Measurements from ENCODE around the gene CD22. TPM values are rescaled to one million over a fixed set of nuclear protein-coding genes. Genes with fewer than 3 reads are reported as not detected.

CD22 gene
- total RNA-seq, 1 experiment from 2014 or later = 454 TPM

DNA sequence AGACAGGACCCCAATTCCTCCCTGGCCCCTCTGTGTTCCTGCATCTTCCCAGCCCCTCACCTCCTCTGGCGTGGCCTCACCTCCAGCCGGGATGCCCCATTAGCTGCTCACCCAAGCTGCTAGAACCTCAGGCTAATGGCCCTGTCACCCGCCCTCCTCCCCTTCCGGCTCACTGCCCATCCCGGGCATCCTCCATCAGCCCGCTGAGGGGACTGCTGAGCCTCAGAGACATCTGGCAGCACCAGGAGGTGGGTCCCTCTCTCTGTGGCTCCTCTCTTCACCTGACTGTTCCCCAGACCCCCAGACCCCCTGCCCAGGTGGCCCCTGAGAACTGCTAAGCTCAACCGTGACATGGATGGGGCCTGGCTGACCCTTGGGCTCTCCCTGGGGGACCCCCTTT is 21.6 kb downstream of the CD22 start:
- H3K9ac ChIP-seq (ENCODE audit: low read length) = no peak overlapping the region
- H3K36me3 ChIP-seq (ENCODE audit: insufficient read depth, low read length) = no peaks in the 10 kb centered on the region; the same call in 1 of the 2 replicates
- H3K4me1 ChIP-seq (ENCODE audit: low read length) = peaks cover 64% of the 10 kb centered on the region
- H3K4me3 ChIP-seq (ENCODE audit: low read length) = no peak overlapping the region
- no peaks in the 10 kb centered on the region for H3K9me2 ChIP-seq (replicated peaks; ENCODE audit: insufficient read depth, low read length)
- no peak overlapping the region for H3K4me2 ChIP-seq (ENCODE audit: low read depth, low read length, poor library complexity, severe bottlenecking)
- no peaks in the 10 kb centered on the region for H3K79me2 ChIP-seq (ENCODE audit: low read length)
- H3K27me3 ChIP-seq (ENCODE audit: low read length) = no peaks in the 10 kb centered on the region
- H3K9me3 ChIP-seq (ENCODE audit: low read length) = no peaks in the 10 kb centered on the region
- DNase-seq = peak; percentile 47
- H4K20me1 ChIP-seq (ENCODE audit: insufficient read depth, low read depth, low read length) = peaks cover 23% of the 10 kb centered on the region
- H2AFZ ChIP-seq (ENCODE audit: low read length) = no peak overlapping the region
- no peak overlapping the region for H3K27ac ChIP-seq (ENCODE audit: low read length)

DNA sequence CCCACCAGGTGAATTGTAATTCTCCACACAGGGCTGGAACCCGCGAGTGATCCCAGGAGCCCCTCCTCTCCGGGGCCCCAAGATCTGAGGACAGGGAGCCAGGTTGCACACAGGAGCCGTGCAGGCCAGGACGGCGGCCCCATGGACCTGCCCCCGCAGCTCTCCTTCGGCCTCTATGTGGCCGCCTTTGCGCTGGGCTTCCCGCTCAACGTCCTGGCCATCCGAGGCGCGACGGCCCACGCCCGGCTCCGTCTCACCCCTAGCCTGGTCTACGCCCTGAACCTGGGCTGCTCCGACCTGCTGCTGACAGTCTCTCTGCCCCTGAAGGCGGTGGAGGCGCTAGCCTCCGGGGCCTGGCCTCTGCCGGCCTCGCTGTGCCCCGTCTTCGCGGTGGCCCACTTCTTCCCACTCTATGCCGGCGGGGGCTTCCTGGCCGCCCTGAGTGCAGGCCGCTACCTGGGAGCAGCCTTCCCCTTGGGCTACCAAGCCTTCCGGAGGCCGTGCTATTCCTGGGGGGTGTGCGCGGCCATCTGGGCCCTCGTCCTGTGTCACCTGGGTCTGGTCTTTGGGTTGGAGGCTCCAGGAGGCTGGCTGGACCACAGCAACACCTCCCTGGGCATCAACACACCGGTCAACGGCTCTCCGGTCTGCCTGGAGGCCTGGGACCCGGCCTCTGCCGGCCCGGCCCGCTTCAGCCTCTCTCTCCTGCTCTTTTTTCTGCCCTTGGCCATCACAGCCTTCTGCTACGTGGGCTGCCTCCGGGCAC is 22.6 kb downstream of the CD22 start:
- Histone ChIP-seq H3K4me3 (ENCODE audit: low read length) (no peak overlapping the region), H3K36me3 (ENCODE audit: insufficient read depth, low read length) (no peaks in the 10 kb centered on the region), H3K79me2 (ENCODE audit: low read length) (no peaks in the 10 kb centered on the region), H3K9me2 (replicated peaks; ENCODE audit: insufficient read depth, low read length) (no peaks in the 10 kb centered on the region), H3K4me2 (ENCODE audit: low read depth, low read length, poor library complexity, severe bottlenecking) (no peak overlapping the region), H3K4me1 (ENCODE audit: low read length) (peaks cover 54% of the 10 kb centered on the region), H3K27me3 (ENCODE audit: low read length) (no peaks in the 10 kb centered on the region), H4K20me1 (ENCODE audit: insufficient read depth, low read depth, low read length) (peaks cover 19% of the 10 kb centered on the region), H3K9ac (ENCODE audit: low read length) (no peak overlapping the region), H2AFZ (ENCODE audit: low read length) (no peak overlapping the region), H3K27ac (ENCODE audit: low read length) (no peak overlapping the region), H3K9me3 (ENCODE audit: low read length) (no peaks in the 10 kb centered on the region)
- DNase-seq = peak; percentile 21

DNA sequence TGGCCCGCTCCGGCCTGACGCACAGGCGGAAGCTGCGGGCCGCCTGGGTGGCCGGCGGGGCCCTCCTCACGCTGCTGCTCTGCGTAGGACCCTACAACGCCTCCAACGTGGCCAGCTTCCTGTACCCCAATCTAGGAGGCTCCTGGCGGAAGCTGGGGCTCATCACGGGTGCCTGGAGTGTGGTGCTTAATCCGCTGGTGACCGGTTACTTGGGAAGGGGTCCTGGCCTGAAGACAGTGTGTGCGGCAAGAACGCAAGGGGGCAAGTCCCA is 23.1 kb downstream of the CD22 start:
- Histone ChIP-seq H3K4me2 (ENCODE audit: low read depth, low read length, poor library complexity, severe bottlenecking) (no peak overlapping the region), H3K27ac (ENCODE audit: low read length) (no peak overlapping the region), H3K9me2 (replicated peaks; ENCODE audit: insufficient read depth, low read length) (no peaks in the 10 kb centered on the region), H3K9ac (ENCODE audit: low read length) (no peak overlapping the region), H3K27me3 (ENCODE audit: low read length) (no peaks in the 10 kb centered on the region), H3K9me3 (ENCODE audit: low read length) (no peaks in the 10 kb centered on the region), H3K4me3 (ENCODE audit: low read length) (no peak overlapping the region), H2AFZ (ENCODE audit: low read length) (no peak overlapping the region), H4K20me1 (ENCODE audit: insufficient read depth, low read depth, low read length) (peaks cover 19% of the 10 kb centered on the region), H3K36me3 (ENCODE audit: insufficient read depth, low read length) (no peaks in the 10 kb centered on the region), H3K4me1 (ENCODE audit: low read length) (peaks cover 48% of the 10 kb centered on the region), H3K79me2 (ENCODE audit: low read length) (no peaks in the 10 kb centered on the region)
- DNase-seq = no peak

- Histone ChIP-seq H2AFZ (ENCODE audit: low read length) (no peak overlapping the region), H3K4me2 (ENCODE audit: low read depth, low read length, poor library complexity, severe bottlenecking) (peak overlapping the region; percentile 44)
Observed at GRCh38 chr19:35352448-35353304, 23.7 kb downstream of the CD22 start.

DNA sequence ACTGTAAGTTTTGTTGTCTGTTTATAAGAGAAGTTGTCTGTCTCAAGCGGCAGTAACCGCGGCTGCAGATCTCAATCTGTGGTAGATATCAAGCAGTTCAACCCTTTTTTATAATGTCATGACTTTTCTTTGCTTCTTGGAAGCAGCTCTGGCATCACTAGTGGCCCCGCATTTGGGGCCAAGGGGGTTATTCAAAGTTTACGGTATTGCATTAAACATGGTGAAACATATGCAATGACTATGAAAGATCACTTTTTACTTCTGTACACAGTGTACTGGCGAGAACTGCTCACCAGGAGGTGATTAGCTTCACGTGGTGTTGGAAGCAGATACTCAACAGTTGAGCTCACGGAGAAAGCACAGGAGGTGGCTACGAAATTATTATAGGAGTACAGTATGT is 24.6 kb downstream of the CD22 start:
- H3K36me3 ChIP-seq (ENCODE audit: insufficient read depth, low read length) = no peaks in the 10 kb centered on the region
- H4K20me1 ChIP-seq (ENCODE audit: insufficient read depth, low read depth, low read length) = peaks cover 9% of the 10 kb centered on the region
- no peak overlapping the region for H3K4me2 ChIP-seq (ENCODE audit: low read depth, low read length, poor library complexity, severe bottlenecking)
- DNase-seq = peak; percentile 36
- H3K4me1 ChIP-seq (ENCODE audit: low read length) = peaks cover 33% of the 10 kb centered on the region
- H3K9ac ChIP-seq (ENCODE audit: low read length) = no peak overlapping the region
- no peaks in the 10 kb centered on the region for H3K79me2 ChIP-seq (ENCODE audit: low read length)
- no peaks in the 10 kb centered on the region for H3K9me2 ChIP-seq (replicated peaks; ENCODE audit: insufficient read depth, low read length)
- no peak overlapping the region for H2AFZ ChIP-seq (ENCODE audit: low read length)
- H3K27me3 ChIP-seq (ENCODE audit: low read length) = no peaks in the 10 kb centered on the region
- H3K27ac ChIP-seq (ENCODE audit: low read length) = no peak overlapping the region
- no peaks in the 10 kb centered on the region for H3K9me3 ChIP-seq (ENCODE audit: low read length)
- no peak overlapping the region for H3K4me3 ChIP-seq (ENCODE audit: low read length)

More at GRCh38 chr19:35352448-35353304, 23.7 kb downstream of the CD22 start:
- H4K20me1 ChIP-seq (ENCODE audit: insufficient read depth, low read depth, low read length) = peaks cover 19% of the 10 kb centered on the region
- H3K36me3 ChIP-seq (ENCODE audit: insufficient read depth, low read length) = no peaks in the 10 kb centered on the region
- no peak overlapping the region for H3K4me3 ChIP-seq (ENCODE audit: low read length)
- H3K9ac ChIP-seq (ENCODE audit: low read length) = no peak overlapping the region
- peak; percentile 87 for DNase-seq
- H3K9me3 ChIP-seq (ENCODE audit: low read length) = no peaks in the 10 kb centered on the region
- no peaks in the 10 kb centered on the region for H3K79me2 ChIP-seq (ENCODE audit: low read length)
- no peak overlapping the region for H3K27ac ChIP-seq (ENCODE audit: low read length)
- H3K4me1 ChIP-seq (ENCODE audit: low read length) = peaks cover 43% of the 10 kb centered on the region
- no peaks in the 10 kb centered on the region for H3K27me3 ChIP-seq (ENCODE audit: low read length)
- no peaks in the 10 kb centered on the region for H3K9me2 ChIP-seq (replicated peaks; ENCODE audit: insufficient read depth, low read length)

GRCh38 chr19:35354898-35355297 is 25.9 kb downstream of the CD22 start:
- H3K4me2 ChIP-seq (ENCODE audit: low read depth, low read length, poor library complexity, severe bottlenecking) = no peak overlapping the region
- H3K79me2 ChIP-seq (ENCODE audit: low read length) = no peaks in the 10 kb centered on the region
- H3K27ac ChIP-seq (ENCODE audit: low read length) = no peak overlapping the region
- H3K4me1 ChIP-seq (ENCODE audit: low read length) = peaks cover 21% of the 10 kb centered on the region
- H3K9me3 ChIP-seq (ENCODE audit: low read length) = no peaks in the 10 kb centered on the region
- no peak overlapping the region for H3K4me3 ChIP-seq (ENCODE audit: low read length)
- no peak overlapping the region for H3K9ac ChIP-seq (ENCODE audit: low read length)
- no peaks in the 10 kb centered on the region for H3K9me2 ChIP-seq (replicated peaks; ENCODE audit: insufficient read depth, low read length)
- DNase-seq = no peak
- H4K20me1 ChIP-seq (ENCODE audit: insufficient read depth, low read depth, low read length) = 0 out of 2 replicates have a peak, but pooled peaks cover 3% of the 10 kb centered on the region
- no peaks in the 10 kb centered on the region for H3K27me3 ChIP-seq (ENCODE audit: low read length)
- no peaks in the 10 kb centered on the region for H3K36me3 ChIP-seq (ENCODE audit: insufficient read depth, low read length)
- no peak overlapping the region for H2AFZ ChIP-seq (ENCODE audit: low read length)

- H3K4me3 ChIP-seq (ENCODE audit: low read length) = no peak overlapping the region
- H3K9me2 ChIP-seq (replicated peaks; ENCODE audit: insufficient read depth, low read length) = no peaks in the 10 kb centered on the region
- H3K9me3 ChIP-seq (ENCODE audit: low read length) = no peaks in the 10 kb centered on the region
- DNase-seq = peak; percentile 38
- H3K79me2 ChIP-seq (ENCODE audit: low read length) = no peaks in the 10 kb centered on the region
- no peak overlapping the region for H3K27ac ChIP-seq (ENCODE audit: low read length)
- no peaks in the 10 kb centered on the region for H3K36me3 ChIP-seq (ENCODE audit: insufficient read depth, low read length)
- no peak overlapping the region for H2AFZ ChIP-seq (ENCODE audit: low read length)
- no peaks in the 10 kb centered on the region for H4K20me1 ChIP-seq (ENCODE audit: insufficient read depth, low read depth, low read length)
- no peak overlapping the region for H3K9ac ChIP-seq (ENCODE audit: low read length)
- H3K27me3 ChIP-seq (ENCODE audit: low read length) = no peaks in the 10 kb centered on the region
- H3K4me2 ChIP-seq (ENCODE audit: low read depth, low read length, poor library complexity, severe bottlenecking) = no peak overlapping the region
- H3K4me1 ChIP-seq (ENCODE audit: low read length) = peaks cover 10% of the 10 kb centered on the region
Observed at GRCh38 chr19:35355791-35356460, 26.9 kb downstream of the CD22 start.

All from Karpas-422 (cell line).